SK-N-SH (cell line): Measurements from ENCODE around the gene TRHDE. TPM values are rescaled to one million over a fixed set of nuclear protein-coding genes. Genes with fewer than 3 reads are reported as not detected.

ENCODE experiments used
- CTCF ChIA-PET: fragments of 300-600, 350-600 bp; formaldehyde crosslinking; extraction: SDS; loops from one replicate; lab custom pipeline; 2021; lab: Yijun Ruan, JAX
- POLR2A ChIA-PET: fragments of 350-600 bp; sonication (Branson Sonifier 250); formaldehyde crosslinking; extraction: SDS; loops from one replicate; lab custom pipeline; 2020; ENCODE audit warnings: antibody characterized with exemption, inconsistent platforms; lab: Yijun Ruan, JAX
- DNase-seq: peaks from one replicate; pipeline ENCODE4 v3.0.0; 2012
- H2AFZ ChIP-seq: fragments of 200-600 bp; sonication (generic); 2 replicates; pipeline ENCODE4 v1.8.1; 2016; ENCODE audit warnings: antibody characterized with exemption, mild to moderate bottlenecking, low read depth
- H3F3A ChIP-seq: fragments of 200-600 bp; sonication (generic); replicated peaks from 2 replicates; pipeline ENCODE3; 2016; ENCODE audit warnings: antibody characterized with exemption, mild to moderate bottlenecking; ENCODE audit not compliant: insufficient read depth
- H3K27ac ChIP-seq, 2 experiments: fragments of 200-500 bp in 1 of 2; fragments of 200-600 bp in 1 of 2; sonication (Bioruptor generic) in 1 of 2; sonication (generic), shearing (Covaris generic) in 1 of 2; 2 replicates each; pipeline versions ENCODE4 v1.5.1 to v1.6.1; 2014 to 2016; ENCODE audit warnings: low read depth in 2 of 2, inconsistent platforms in 1 of 2, low read length in 1 of 2, mild to moderate bottlenecking in 1 of 2, mixed read lengths in 1 of 2
- H3K27me3 ChIP-seq: fragments of 200-600 bp; sonication (generic), shearing (Covaris generic); 2 replicates; pipeline ENCODE4 v1.6.1; 2016; ENCODE audit warnings: mixed run types; ENCODE audit not compliant: insufficient read depth
- H3K36me3 ChIP-seq, 2 experiments: fragments of 200-500 bp in 1 of 2; fragments of 200-600 bp in 1 of 2; sonication (Bioruptor generic) in 1 of 2; sonication (generic) in 1 of 2; replicated peaks in 1 of 2; 2 replicates each; pipeline versions ENCODE3 to v1.5.1; 2014 to 2016; ENCODE audit warnings: low read length in 1 of 2, mild to moderate bottlenecking in 1 of 2; ENCODE audit not compliant: insufficient read depth in 2 of 2, control insufficient read depth in 1 of 2
- H3K4me1 ChIP-seq, 2 experiments: fragments of 200-500 bp in 1 of 2; fragments of 200-600 bp in 1 of 2; sonication (Bioruptor generic) in 1 of 2; sonication (generic), shearing (Covaris generic) in 1 of 2; 2 replicates each; pipeline versions ENCODE4 v1.5.1 to v1.6.1; 2014 to 2016; ENCODE audit warnings: low read depth in 1 of 2, low read length in 1 of 2, mixed run types in 1 of 2; ENCODE audit not compliant: insufficient read depth in 2 of 2, control insufficient read depth in 1 of 2
- H3K4me2 ChIP-seq: fragments of 200-600 bp; sonication (generic), shearing (Covaris generic); 2 replicates; pipeline ENCODE4 v1.6.1; 2017; ENCODE audit warnings: mixed run types
- H3K4me3 ChIP-seq, 2 experiments: fragments of 200-500 bp in 1 of 2; fragments of 200-600 bp in 1 of 2; sonication (Bioruptor generic) in 1 of 2; sonication (generic), shearing (Covaris generic) in 1 of 2; 2 replicates each; pipeline versions ENCODE4 v1.5.1 to v1.8.1; 2014 to 2016; ENCODE audit warnings: low read depth in 2 of 2, inconsistent platforms in 1 of 2, low read length in 1 of 2, mild to moderate bottlenecking in 1 of 2, mixed read lengths in 1 of 2, moderate library complexity in 1 of 2
- H3K79me2 ChIP-seq: fragments of 200-600 bp; sonication (generic); 2 replicates; pipeline ENCODE4 v1.8.1; 2017; ENCODE audit warnings: mild to moderate bottlenecking; ENCODE audit not compliant: insufficient read depth
- H3K9ac ChIP-seq: fragments of 200-600 bp; sonication (generic); 2 replicates; pipeline ENCODE4 v1.6.1; 2017; ENCODE audit warnings: mixed run types
- H3K9me2 ChIP-seq: fragments of 200-600 bp; sonication (generic); 2 replicates; pipeline ENCODE4 v1.6.1; 2017; ENCODE audit warnings: mixed run types
- H3K9me3 ChIP-seq: fragments of 200-600 bp; sonication (generic); 2 replicates; pipeline ENCODE4 v1.6.1; 2017; ENCODE audit warnings: mixed run types, mild to moderate bottlenecking, moderate library complexity
- H4K20me1 ChIP-seq: fragments of 200-600 bp; sonication (generic); 2 replicates; pipeline ENCODE4 v1.6.1; 2017; ENCODE audit warnings: mild to moderate bottlenecking, mixed run types; ENCODE audit not compliant: insufficient read depth
- CHD2 ChIP-seq: fragments of 150-350 bp; IDR thresholded peaks from 2 replicates; pipeline ENCODE4 v1.6.1; 2018; ENCODE audit warnings: low read length; ENCODE audit not compliant: partially characterized antibody
- RAD21 ChIP-seq: IDR thresholded peaks from 2 replicates; pipeline ENCODE4 v1.6.1; 2012; ENCODE audit warnings: mild to moderate bottlenecking, low read length
- RCOR1 ChIP-seq: fragments of 150-350 bp; IDR thresholded peaks from 2 replicates; pipeline ENCODE4 v1.6.1; 2017; ENCODE audit warnings: antibody characterized with exemption, low read length
- WGBS: methylation state at CpG from one replicate; pipeline ENCODE4 v1.1.6; 2017; ENCODE audit warnings: low lambda C conversion rate; 5-methylcytosine and 5-hydroxymethylcytosine counted together
- polyA plus RNA-seq, 3 experiments: library from polyadenylated mRNA; depleted of rRNA; stranded (reverse); fragments of >200 nt; gene quantifications; 2 replicates each; pipeline ENCODE4 v1.2.3, GENCODE V29; 2012
- TF ChIP-seq, protein P1 (sequence below): IDR thresholded peaks from 2 replicates; pipeline ENCODE4 v1.4.0; 2012; ENCODE audit warnings: low read depth, borderline replicate concordance
- TF ChIP-seq, protein P2 (sequence below): IDR thresholded peaks from 2 replicates; pipeline ENCODE4 v1.4.0; 2012; ENCODE audit warnings: low read depth
- TF ChIP-seq, protein P3 (sequence below): IDR thresholded peaks from 2 replicates; pipeline ENCODE4 v1.4.0; 2012; ENCODE audit warnings: low read depth, borderline replicate concordance

Gene TRHDE
- polyA plus RNA-seq, 1 of the 3 experiments (the other 2 are of a cell fraction): 0.46 TPM

DNA sequence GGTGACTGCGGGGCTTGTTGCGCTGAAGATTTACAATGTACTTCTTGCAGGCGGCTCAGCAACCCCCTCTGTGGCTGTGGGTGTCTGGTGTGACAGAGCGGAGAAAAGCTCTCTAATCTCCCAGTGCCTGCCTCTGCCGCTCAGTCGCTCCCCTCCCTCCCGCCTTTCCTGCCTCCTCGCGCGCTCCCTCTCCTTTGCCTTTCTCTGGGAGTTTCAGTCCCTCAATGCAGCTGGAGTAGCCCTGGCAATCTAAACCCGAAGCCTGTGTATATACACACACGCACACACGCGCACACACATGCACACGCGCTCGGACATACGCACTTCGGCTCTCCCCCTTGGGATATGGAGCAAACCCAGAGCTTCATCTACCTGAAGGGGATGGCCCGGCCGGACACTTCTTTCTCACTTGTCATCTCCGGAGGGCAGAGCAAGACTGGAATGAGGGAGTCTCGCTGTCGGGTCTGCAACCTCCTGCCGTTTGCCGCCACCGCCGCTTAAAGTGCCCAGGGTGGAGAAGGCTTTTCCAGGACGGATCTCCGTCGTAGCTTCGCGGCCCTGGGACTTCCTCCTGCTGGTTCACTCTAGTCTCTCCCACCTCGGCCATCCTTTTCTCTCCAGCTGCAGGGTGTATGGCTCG lies 599 bp upstream of the TRHDE start:
- H3K9me3 ChIP-seq: no peaks in the 10 kb centered on the region
- peak overlapping the region; percentile 46 to 69 for H3K4me3 ChIP-seq
- TF ChIP-seq RAD21 (no peak), CHD2 (no peak), RCOR1 (no peak)
- TF ChIP-seq, protein P1, sequence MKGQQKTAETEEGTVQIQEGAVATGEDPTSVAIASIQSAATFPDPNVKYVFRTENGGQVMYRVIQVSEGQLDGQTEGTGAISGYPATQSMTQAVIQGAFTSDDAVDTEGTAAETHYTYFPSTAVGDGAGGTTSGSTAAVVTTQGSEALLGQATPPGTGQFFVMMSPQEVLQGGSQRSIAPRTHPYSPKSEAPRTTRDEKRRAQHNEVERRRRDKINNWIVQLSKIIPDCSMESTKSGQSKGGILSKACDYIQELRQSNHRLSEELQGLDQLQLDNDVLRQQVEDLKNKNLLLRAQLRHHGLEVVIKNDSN: no peak
- TF ChIP-seq, all 33 proteins: peak for 0
- WGBS: 6% methylated on average over 34 of the region's 35 CpGs
- H3K36me3 ChIP-seq: no peaks in the 10 kb centered on the region
- peak overlapping the region; percentile 87 for H3K4me2 ChIP-seq
- no peaks in the 10 kb centered on the region for H3F3A ChIP-seq
- H3K27ac ChIP-seq: peak overlapping the region in 1 of 2 experiments; percentile 43; a peak in 1 of 4 replicates
- no peaks in the 10 kb centered on the region for H3K9me2 ChIP-seq
- H3K9ac ChIP-seq: peak overlapping the region; percentile 49; the same call in 1 of the 2 replicates
- H4K20me1 ChIP-seq: no peaks in the 10 kb centered on the region
- H3K27me3 ChIP-seq: no peaks in the 10 kb centered on the region
- peak overlapping the region; percentile 77 for H2AFZ ChIP-seq
- ChIA-PET POLR2A (no interaction called here), CTCF (no interaction called here)
- DNase-seq: peak; percentile 51
- H3K4me1 ChIP-seq: peaks cover 3 to 6% of the 10 kb centered on the region in 2 experiments; a peak in 1 of 4 replicates
- 0 out of 2 replicates have a peak, but pooled peaks cover 3% of the 10 kb centered on the region for H3K79me2 ChIP-seq

DNA sequence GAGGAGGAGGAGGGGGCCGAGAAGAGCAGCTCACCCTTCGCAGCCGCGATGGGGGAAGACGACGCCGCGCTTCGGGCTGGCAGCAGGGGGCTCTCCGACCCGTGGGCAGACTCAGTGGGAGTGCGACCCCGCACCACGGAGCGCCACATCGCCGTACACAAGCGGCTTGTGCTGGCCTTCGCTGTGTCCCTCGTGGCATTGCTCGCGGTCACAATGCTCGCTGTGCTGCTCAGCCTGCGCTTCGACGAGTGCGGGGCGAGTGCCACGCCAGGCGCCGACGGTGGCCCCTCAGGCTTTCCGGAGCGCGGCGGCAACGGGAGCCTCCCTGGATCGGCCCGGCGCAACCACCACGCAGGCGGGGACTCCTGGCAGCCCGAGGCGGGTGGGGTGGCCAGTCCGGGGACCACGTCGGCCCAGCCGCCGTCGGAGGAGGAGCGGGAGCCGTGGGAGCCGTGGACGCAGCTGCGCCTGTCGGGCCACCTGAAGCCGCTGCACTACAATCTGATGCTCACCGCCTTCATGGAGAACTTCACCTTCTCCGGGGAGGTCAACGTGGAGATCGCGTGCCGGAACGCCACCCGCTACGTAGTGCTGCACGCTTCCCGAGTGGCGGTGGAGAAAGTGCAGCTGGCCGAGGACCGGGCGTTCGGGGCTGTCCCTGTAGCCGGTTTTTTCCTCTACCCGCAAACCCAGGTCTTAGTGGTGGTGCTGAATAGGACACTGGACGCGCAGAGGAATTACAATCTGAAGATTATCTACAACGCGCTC lies 745 bp downstream of the TRHDE start:
- Histone ChIP-seq H3K4me1 (peaks cover 3 to 6% of the 10 kb centered on the region in 2 experiments; a peak in 1 of 4 replicates), H3K9me2 (no peaks in the 10 kb centered on the region), H3K79me2 (0 out of 2 replicates have a peak, but pooled peaks cover 3% of the 10 kb centered on the region), H3K27ac (peak overlapping the region in 1 of 2 experiments; percentile 43; a peak in 1 of 4 replicates), H3K4me2 (peak overlapping the region; percentile 87), H4K20me1 (no peaks in the 10 kb centered on the region), H3K9ac (peak overlapping the region; percentile 49; the same call in 1 of the 2 replicates), H3F3A (no peaks in the 10 kb centered on the region), H3K27me3 (no peaks in the 10 kb centered on the region), H3K4me3 (peak overlapping the region; percentile 12 to 69; a peak in 3 of 4 replicates), H3K9me3 (no peaks in the 10 kb centered on the region), H2AFZ (peak overlapping the region; percentile 77), H3K36me3 (no peaks in the 10 kb centered on the region)
- WGBS: 12% methylated on average over 43 of the region's 79 CpGs
- TF ChIP-seq, protein P2, sequence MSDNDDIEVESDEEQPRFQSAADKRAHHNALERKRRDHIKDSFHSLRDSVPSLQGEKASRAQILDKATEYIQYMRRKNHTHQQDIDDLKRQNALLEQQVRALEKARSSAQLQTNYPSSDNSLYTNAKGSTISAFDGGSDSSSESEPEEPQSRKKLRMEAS: no peak
- TF ChIP-seq, protein P3, sequence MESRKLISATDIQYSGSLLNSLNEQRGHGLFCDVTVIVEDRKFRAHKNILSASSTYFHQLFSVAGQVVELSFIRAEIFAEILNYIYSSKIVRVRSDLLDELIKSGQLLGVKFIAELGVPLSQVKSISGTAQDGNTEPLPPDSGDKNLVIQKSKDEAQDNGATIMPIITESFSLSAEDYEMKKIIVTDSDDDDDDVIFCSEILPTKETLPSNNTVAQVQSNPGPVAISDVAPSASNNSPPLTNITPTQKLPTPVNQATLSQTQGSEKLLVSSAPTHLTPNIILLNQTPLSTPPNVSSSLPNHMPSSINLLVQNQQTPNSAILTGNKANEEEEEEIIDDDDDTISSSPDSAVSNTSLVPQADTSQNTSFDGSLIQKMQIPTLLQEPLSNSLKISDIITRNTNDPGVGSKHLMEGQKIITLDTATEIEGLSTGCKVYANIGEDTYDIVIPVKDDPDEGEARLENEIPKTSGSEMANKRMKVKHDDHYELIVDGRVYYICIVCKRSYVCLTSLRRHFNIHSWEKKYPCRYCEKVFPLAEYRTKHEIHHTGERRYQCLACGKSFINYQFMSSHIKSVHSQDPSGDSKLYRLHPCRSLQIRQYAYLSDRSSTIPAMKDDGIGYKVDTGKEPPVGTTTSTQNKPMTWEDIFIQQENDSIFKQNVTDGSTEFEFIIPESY: no peak
- CTCF ChIA-PET: interaction anchor here (0.6 to 2.5 kb wide), 3 partner anchors 8 to 256 kb away, joined by 3 to 15 read pairs (median 7); no protein-coding TSS in a partner anchor
- POLR2A ChIA-PET: no interaction called here
- DNase-seq: peak; percentile 41
